ENCODE measurements around the gene PCDHGA1. TPM values are rescaled to one million over a fixed set of nuclear protein-coding genes. Genes with fewer than 3 reads are reported as not detected.
A peak's percentile ranks its signal among the peaks of the same experiment; 100 is the strongest.

The PCDHGA1 gene
- total and polyA plus RNA-seq, 9 of the 15 experiments (the other 6 are each of a cell fraction or from before 2014, with no cell fraction given): 0.05 to 0.26 (median 0.18) TPM; not detected in 2

- TF ChIP-seq ATF1 (CRISPR knock-in tag; IDR thresholded peaks at IDR 0.05): no peak
- peak; percentile 59 for TF ChIP-seq ATF1 (tag; IDR thresholded peaks at IDR 0.05)
- peak; percentile 65 for TF ChIP-seq CC2D1A (IDR thresholded peaks at IDR 0.05)
- no peak for TF ChIP-seq HLTF (IDR thresholded peaks at IDR 0.05)
- no peak for TF ChIP-seq TAF9B (IDR thresholded peaks at IDR 0.05; ENCODE audit: partially characterized antibody)
- no peak for TF ChIP-seq TARDBP (IDR thresholded peaks at IDR 0.05)
- TF ChIP-seq FOXK2 (conservative IDR thresholded peaks at IDR 0.05 in 1 of 2, IDR thresholded peaks at IDR 0.05 in 1 of 2; ENCODE audit: low read depth in 2 of 2): no peak
- peak; percentile 76 for TF ChIP-seq CHAMP1 (IDR thresholded peaks at IDR 0.05)
- TF ChIP-seq, protein P1, sequence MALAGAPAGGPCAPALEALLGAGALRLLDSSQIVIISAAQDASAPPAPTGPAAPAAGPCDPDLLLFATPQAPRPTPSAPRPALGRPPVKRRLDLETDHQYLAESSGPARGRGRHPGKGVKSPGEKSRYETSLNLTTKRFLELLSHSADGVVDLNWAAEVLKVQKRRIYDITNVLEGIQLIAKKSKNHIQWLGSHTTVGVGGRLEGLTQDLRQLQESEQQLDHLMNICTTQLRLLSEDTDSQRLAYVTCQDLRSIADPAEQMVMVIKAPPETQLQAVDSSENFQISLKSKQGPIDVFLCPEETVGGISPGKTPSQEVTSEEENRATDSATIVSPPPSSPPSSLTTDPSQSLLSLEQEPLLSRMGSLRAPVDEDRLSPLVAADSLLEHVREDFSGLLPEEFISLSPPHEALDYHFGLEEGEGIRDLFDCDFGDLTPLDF (CRISPR knock-in tag; IDR thresholded peaks at IDR 0.05): no peak
- TF ChIP-seq, protein P2, sequence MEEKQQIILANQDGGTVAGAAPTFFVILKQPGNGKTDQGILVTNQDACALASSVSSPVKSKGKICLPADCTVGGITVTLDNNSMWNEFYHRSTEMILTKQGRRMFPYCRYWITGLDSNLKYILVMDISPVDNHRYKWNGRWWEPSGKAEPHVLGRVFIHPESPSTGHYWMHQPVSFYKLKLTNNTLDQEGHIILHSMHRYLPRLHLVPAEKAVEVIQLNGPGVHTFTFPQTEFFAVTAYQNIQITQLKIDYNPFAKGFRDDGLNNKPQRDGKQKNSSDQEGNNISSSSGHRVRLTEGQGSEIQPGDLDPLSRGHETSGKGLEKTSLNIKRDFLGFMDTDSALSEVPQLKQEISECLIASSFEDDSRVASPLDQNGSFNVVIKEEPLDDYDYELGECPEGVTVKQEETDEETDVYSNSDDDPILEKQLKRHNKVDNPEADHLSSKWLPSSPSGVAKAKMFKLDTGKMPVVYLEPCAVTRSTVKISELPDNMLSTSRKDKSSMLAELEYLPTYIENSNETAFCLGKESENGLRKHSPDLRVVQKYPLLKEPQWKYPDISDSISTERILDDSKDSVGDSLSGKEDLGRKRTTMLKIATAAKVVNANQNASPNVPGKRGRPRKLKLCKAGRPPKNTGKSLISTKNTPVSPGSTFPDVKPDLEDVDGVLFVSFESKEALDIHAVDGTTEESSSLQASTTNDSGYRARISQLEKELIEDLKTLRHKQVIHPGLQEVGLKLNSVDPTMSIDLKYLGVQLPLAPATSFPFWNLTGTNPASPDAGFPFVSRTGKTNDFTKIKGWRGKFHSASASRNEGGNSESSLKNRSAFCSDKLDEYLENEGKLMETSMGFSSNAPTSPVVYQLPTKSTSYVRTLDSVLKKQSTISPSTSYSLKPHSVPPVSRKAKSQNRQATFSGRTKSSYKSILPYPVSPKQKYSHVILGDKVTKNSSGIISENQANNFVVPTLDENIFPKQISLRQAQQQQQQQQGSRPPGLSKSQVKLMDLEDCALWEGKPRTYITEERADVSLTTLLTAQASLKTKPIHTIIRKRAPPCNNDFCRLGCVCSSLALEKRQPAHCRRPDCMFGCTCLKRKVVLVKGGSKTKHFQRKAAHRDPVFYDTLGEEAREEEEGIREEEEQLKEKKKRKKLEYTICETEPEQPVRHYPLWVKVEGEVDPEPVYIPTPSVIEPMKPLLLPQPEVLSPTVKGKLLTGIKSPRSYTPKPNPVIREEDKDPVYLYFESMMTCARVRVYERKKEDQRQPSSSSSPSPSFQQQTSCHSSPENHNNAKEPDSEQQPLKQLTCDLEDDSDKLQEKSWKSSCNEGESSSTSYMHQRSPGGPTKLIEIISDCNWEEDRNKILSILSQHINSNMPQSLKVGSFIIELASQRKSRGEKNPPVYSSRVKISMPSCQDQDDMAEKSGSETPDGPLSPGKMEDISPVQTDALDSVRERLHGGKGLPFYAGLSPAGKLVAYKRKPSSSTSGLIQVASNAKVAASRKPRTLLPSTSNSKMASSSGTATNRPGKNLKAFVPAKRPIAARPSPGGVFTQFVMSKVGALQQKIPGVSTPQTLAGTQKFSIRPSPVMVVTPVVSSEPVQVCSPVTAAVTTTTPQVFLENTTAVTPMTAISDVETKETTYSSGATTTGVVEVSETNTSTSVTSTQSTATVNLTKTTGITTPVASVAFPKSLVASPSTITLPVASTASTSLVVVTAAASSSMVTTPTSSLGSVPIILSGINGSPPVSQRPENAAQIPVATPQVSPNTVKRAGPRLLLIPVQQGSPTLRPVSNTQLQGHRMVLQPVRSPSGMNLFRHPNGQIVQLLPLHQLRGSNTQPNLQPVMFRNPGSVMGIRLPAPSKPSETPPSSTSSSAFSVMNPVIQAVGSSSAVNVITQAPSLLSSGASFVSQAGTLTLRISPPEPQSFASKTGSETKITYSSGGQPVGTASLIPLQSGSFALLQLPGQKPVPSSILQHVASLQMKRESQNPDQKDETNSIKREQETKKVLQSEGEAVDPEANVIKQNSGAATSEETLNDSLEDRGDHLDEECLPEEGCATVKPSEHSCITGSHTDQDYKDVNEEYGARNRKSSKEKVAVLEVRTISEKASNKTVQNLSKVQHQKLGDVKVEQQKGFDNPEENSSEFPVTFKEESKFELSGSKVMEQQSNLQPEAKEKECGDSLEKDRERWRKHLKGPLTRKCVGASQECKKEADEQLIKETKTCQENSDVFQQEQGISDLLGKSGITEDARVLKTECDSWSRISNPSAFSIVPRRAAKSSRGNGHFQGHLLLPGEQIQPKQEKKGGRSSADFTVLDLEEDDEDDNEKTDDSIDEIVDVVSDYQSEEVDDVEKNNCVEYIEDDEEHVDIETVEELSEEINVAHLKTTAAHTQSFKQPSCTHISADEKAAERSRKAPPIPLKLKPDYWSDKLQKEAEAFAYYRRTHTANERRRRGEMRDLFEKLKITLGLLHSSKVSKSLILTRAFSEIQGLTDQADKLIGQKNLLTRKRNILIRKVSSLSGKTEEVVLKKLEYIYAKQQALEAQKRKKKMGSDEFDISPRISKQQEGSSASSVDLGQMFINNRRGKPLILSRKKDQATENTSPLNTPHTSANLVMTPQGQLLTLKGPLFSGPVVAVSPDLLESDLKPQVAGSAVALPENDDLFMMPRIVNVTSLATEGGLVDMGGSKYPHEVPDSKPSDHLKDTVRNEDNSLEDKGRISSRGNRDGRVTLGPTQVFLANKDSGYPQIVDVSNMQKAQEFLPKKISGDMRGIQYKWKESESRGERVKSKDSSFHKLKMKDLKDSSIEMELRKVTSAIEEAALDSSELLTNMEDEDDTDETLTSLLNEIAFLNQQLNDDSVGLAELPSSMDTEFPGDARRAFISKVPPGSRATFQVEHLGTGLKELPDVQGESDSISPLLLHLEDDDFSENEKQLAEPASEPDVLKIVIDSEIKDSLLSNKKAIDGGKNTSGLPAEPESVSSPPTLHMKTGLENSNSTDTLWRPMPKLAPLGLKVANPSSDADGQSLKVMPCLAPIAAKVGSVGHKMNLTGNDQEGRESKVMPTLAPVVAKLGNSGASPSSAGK (IDR thresholded peaks at IDR 0.05): no peak
- TF ChIP-seq, protein P3, sequence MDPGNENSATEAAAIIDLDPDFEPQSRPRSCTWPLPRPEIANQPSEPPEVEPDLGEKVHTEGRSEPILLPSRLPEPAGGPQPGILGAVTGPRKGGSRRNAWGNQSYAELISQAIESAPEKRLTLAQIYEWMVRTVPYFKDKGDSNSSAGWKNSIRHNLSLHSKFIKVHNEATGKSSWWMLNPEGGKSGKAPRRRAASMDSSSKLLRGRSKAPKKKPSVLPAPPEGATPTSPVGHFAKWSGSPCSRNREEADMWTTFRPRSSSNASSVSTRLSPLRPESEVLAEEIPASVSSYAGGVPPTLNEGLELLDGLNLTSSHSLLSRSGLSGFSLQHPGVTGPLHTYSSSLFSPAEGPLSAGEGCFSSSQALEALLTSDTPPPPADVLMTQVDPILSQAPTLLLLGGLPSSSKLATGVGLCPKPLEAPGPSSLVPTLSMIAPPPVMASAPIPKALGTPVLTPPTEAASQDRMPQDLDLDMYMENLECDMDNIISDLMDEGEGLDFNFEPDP (CRISPR knock-in tag; IDR thresholded peaks at IDR 0.05): no peak
- no peak for TF ChIP-seq SIRT6 (IDR thresholded peaks at IDR 0.05; ENCODE audit: low read depth, low read length)
These were observed 230.6 kb downstream of the PCDHGA1 start (continued) for GRCh38 chr5:141560725-141561483.

Data from K562 (cell line).